LoVo (cell line): ENCODE results near the gene ANK3.

Source experiments
- DNase-seq: peaks from one replicate; pipeline ENCODE4 v3.0.0-alpha.2; 2016; ENCODE audit warnings: low spot score

ANK3 gene

DNA sequence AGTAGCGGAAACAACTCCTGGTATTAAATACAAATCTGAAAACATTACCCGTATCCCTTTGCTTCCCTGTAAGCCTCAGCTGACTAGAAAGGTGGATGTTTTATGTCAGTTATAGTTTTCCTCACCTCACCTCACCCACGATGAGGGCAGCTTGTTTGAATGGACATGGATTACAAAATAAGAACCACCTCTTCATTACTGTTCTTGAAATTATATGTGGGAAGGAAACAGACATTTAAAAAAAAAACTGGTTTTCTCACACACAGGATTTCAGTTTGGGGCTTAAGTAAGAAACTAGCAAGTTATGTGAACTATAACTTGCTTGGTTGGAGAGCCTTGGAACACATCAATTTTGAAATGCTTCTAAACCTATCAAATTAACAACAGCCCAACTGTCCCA is 250.4 kb downstream of the ANK3 start:
- no peak for DNase-seq

DNA sequence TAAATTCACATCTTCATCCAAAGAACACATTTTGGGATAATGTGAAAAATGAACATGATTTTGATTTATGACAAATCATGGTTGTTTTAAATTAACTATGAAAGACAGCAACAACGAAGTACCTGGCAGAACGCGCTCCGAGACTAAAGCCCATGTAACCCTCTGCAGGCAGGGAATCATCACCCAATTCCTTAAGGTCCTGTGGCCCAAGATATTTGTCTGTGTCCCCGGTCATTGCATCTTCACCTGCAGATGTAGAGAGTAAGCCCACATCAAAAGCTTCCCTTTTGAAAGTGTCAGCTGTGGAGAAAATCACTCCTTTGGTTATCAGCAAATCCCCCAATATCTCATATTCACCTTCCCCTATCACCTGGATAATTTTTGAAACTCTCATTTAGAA is 250.8 kb downstream of the ANK3 start:
- DNase-seq: no peak

DNA sequence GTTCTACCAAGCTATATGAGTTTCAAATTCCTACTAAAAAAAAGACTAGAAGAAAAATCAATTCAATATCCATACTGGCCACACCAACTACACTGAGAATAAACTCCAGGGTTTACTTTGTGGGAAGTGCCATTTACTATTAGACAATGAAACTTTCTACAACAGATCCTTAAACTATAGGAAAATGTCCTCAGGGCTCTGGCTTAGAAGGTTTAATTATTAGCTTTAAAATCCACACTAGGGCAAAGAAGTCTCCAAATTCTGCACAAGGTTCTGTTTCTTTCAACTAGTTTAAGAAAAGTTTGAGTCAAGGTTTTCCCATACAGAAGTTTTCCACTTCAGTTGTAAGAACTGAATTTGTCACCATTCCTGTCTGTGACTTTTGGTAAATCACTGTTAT is 251.6 kb downstream of the ANK3 start:
- no peak for DNase-seq

DNA sequence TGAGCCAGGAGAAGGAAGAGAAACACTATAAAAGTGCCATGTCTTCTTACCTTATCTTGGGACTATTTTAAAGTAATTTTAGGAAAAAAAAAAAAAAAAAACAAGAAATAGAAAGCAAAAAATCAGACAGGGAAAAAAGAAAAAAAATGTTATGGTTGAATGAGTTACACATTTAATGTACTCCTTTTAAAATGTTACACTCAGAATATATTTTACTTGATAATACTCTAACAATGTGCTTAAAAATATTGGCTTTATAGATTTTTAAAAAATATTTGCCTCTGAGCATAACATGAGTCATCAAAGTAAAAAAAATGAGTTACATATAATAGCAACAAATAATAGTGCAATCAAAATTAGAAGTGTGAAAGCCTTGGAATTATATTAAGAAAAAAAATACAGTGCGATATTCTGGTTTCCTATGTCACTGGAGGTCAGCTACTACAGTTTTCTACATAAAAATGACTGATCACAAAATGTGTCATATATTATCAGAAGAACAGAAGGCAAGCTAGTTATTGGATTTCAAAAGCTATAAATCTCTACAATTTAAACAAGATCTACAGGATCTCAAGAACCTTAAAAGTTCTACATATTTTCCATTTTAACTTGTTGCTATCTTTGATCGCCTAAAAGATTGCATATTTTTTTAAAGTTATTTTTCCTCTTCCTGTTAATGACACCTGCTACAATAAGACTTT is 252.2 kb downstream of the ANK3 start:
- DNase-seq: no peak

DNA sequence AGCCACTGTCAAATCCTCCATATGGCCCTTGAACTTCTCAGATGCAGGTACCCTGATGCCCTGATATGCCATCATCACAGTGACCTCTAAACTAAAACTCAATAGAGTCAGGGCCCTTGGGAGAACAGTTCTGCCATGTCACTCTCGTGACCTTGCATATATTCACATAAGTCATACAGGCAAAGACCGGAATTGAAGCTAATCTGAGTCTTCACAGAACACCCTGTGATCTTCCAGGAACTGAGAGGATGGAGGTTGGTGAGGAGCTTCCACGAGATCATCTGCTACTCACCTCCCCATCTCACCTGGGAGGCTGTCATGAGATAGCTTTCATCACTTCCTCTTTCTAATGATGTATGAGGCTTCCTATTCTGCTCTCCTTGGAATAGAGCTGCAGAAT is 254.7 kb downstream of the ANK3 start:
- DNase-seq: no peak

DNA sequence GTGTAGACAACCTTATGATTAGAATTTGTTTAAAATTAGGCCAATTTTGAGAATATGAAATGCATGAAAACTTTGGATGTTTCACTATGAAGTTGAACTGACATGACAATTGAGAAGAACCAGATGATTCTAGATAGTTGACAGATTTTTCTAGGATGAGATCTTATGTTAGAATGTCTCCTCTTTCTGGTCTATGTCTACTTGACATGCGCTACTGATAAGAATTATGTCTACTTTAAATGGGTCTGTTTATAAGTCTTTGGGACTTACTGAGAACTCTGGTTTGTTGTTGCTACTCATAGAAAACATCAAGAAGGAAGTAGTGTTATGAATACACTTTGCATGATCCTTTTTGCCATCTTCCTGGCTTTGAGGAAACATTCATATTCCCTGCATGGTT is 255.1 kb downstream of the ANK3 start:
- DNase-seq: no peak

DNA sequence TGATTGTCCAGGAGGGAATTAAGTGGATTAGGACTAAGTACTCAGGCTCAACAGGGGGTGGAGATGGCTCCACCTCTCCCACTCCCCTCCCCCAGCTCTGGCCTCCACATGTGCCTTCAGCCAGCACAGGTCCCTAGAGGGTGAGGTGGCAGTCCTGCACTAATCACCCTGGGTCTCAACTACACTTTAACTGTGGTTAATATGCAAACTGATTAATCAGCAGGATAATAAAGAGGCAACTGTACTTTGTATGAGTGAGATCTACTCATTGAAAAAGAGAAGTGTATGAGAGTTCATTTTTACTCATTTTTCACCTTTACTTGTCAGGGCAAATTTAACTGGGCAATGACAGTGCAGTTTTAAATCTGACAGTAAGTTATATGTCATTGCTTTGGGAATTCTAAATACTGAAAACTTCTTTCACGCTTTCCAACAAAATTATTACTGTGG is 259.5 kb downstream of the ANK3 start:
- peak; percentile 9 for DNase-seq

DNA sequence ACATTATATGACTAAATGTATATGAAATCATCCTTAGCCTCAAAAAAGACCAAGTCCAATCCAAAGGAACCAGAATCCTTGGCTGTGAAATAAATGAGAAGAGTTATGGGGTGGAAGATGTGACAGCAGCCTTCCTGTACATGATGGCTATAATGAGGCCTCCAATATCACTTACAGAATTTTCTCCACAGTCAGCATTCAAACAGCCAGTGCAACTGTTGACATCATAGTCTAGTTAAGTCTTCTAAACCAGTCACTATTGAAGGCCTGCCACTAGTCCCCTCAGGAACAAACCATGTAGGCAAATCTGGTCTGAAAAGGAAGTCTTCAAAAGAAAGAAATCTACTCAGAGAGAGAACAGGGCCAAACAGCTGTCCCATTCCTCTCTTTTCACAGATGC is 263.8 kb downstream of the ANK3 start:
- DNase-seq: no peak

DNA sequence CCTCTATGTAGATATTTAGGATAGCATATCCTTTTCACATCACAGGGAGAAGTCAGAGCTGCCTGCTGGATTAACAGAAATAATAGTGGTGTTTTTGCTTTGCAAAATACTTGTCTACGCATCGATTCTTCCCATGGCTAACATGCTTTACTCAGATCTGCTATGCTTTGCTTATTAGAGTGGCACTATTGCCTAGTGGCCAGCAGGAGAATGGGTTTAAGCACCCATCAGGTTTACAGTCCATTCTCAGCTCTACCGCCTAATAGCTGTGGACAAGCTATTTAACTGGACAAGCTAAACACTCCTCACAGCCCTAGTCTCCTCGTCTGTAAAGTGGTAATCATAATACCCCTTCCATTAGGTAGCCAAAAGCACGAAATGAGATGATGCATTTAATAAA is 265.1 kb downstream of the ANK3 start:
- no peak for DNase-seq

DNA sequence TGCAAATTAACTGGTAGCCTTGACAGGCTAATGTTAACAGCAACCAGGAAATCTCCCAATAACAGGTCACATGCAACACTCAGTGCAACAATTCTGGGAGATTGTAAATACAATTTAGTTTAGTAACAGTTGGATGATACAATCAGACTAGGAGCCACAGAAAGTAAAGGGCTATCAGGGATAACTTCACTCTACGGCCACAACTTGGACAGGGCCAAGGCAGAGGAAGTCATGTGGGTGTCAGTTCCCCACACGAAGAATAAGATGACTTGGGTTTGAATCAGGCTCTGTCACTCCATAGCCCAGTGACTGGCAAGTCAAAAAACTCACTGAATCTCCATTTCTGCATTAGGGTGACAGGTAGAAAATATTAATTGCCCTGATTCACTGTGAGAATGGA is 266.0 kb downstream of the ANK3 start:
- no peak for DNase-seq

DNA sequence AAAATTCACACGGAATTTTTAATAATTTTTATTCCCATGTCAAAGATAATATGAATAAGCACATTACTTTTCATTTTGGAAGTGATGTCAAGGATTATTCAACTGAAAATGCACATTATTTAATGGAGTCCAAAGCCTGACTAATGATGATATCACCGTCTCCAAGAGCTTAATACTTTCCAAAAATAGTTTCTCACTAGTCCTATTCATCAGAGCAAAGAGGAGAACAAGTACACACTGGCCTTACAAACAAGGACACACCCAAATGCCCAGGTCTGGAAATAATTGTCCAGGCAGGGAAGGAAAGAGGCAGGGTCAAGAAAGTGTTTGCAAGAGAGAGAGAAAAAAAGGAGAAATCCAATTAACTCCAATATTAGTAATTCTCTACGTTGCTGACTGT is 266.5 kb downstream of the ANK3 start:
- no peak for DNase-seq

DNA sequence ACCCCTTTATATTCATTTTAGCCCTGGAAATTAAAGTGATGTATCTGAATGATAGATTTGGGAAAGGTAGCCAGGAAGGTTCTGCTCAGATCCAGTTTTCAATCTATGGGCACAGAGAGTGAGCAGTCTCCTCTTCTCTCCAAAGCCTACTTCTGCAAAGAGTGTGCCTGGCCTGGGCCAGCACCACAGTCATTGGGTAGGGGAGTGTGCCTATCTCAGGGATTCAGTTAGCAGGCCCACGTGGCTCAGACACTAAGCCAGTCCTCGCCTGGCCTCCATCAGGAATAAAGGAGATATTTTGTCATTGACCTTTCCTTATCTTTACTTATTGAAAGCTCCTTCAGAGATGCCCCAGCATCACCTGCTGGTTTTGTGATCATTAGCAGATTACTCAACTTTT is 267.5 kb downstream of the ANK3 start:
- DNase-seq: no peak

DNA sequence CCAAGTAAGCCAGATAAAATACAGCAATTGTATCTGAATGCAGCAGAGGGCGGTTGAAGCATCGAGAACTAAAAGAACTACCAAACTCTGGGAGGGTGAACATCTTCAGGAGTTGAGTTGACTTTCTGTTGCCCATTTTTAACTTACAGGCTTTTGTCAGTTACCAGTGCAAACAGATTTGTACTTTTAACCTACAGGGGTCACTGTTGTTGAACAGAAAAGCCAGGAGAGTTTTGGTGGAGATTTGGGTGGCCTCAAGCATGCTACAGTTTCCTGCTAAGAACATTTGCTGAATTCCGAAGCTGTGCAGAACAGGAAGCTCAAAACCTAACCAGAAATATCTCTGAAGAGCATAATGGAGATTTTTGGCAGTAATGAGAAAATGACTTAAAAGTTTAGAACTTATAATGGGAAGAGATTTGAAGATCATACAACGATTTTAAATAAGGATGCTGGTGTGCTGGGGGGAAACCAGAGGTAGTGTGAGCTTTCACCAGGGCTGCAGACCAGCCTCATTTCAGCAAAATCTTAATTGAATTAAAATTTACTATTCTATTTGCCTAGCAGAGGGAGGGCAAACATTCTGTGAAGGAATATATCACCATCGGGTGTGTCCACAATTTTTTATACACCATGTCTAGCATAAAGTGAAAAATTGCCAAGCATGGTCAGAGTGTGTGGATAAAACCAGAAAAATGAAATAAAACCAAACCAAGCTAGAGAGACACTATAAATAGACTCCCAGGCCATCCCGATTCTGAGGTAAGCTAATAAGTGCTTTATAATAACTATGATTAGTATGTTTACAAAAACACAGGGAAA is 274.7 kb downstream of the ANK3 start:
- peak; percentile 37 for DNase-seq

DNA sequence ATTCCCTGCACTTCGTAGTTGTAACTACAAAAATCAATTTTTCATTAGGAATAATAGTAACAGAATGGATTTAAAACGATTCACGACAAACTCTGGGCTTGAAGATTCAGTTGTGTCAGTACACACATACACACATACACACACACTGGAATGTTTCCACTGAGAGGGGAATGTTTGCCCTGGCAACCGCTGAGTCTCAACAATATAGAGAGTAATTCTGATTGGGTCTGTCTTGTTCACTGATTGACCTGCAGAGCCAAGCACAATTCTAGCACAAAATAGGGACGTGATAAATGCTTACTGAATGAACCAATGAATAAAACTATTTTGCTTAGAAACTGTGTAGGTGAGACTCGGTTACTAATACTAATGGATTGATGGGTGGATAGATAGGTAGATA is 278.9 kb downstream of the ANK3 start:
- DNase-seq: no peak

DNA sequence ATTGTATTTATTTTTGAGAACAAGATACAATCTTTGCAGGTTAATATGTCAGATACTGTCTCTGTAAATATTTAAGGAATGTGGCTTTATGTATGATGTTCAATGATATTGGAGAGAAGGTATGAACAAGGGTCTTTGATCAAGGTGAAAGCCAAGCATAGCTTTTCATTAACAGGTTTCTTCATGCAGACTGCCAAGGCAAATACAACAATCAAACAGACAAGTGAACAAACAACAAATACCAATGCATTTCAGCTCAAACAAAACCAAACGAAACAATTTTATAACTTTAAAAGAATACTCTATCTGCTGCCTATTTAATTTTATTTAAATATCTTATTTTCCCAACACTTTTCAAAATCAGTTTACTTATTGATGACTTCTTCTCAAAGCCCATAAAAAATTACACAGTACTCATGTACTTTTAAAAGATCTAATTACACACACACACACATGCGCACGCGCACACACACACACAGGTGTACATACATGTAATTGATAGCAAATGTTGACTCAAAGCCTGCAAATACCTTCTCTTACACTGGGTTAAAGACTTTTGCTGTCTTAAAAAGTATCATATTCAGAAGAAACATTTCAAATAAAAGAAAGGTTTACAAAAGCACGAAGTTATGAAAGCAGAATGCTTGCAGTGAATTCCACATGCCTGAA is 282.2 kb downstream of the ANK3 start:
- no peak for DNase-seq

DNA sequence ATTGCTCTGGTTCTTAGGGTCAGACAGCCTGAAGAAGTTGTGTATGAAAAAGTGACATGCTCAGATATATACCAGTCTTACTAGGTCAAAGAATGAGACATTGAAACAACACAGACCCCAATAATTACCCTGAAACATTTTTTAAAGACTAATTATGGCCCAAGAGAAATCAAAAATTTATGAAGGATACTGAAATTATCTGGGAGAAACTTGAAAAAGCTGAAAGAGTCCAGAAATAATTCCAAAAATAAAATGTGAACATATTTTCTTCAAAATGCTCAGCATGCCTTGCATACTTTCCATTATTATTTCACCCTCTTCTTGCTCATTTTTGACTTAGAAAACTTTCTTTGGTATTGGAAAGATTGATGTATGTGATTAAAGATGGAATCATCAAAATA is 284.4 kb downstream of the ANK3 start:
- no peak for DNase-seq

DNA sequence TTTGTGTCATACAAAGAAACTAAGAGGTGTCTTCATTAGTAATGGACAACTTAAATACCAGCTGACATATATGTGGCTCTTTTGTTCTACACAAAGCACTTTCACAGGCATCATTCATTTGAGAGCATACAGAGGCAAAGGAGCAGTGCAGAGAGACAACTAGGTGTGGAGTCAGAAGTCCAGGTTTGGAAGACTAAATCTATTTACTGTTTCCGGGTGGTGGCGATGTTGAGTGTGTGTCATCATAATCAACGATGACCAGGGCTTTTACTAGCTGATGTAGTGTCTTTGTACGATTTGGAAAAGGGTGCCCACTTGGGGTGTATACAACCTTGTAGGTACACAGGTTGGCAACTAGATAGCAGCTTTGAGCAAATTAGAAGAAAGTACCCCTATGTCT is 287.9 kb downstream of the ANK3 start:
- DNase-seq: no peak

DNA sequence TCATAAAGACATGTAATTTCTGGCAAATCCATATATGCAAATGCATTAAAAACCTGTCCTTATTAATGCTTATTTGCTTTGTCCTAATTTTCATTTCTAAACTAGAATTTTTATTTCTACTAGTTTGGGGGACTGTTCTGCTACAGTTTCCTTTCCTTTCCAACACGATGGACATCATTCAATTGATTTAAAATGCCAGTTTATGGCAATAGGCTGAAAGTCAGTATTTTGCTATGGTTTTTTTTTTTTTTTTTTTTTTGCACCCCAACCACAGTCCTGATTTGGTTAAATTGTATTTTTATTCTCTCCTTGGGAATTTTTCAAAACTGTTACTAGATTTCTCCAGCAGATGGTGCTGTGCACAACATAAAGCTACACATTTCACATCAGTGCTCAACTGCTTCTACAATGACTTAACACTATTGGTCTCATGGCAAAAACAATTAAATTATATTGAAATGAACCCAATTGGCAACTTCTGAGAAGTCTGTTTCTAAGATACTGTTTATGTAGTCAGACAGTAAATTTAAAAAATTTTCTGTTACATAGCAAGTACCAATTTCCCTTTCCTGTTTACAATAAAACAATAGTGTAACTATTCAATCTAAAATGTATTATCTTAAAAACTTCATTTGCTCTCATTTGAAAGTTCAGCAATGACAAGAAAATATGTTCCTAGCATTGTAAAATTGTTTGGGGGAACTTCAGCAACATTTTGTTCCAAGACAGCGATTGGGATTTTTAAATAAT is 289.5 kb downstream of the ANK3 start:
- peak; percentile 52 for DNase-seq

DNA sequence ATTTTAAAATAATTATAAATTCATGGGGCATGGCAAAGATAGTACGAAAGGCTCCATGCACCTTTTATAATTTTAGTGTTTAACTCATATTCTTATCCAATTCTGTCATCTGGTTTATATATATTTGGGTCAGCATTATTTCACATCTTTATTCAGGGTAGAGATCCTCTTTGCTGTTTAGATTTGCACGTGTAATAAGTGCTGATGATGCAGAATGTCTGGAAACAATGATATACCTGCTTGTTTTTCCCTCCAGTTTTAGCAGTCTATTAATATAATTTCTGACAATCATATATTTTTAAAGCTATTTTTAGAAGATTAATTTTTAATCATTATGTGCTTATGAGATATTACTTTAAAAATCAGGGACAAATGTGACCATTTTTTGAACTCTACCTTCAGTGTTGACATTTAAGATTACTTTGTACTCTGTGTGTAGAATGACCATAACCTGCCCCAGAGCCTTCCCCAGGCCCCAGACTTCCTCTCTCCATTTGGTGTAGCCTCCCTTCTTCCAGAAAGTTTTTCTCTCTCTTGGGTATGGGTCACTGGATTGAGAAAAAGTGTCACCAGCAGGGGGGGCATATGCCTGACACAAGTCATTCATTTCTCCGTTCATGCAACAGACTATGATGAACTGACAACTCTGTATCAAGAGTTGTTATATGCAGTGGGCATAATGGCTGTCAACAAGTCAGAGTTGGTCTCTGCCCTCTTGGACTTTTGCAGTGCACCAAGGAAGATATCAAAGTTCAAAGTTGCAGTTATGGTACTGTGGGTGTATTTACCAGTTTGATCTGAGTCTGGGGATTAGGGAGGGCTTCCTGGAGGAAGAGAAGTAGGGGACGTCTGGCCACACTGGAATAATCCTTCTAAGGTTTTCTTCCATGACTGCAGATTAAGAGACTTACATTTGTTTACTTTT is 290.7 kb downstream of the ANK3 start:
- DNase-seq: no peak

DNA sequence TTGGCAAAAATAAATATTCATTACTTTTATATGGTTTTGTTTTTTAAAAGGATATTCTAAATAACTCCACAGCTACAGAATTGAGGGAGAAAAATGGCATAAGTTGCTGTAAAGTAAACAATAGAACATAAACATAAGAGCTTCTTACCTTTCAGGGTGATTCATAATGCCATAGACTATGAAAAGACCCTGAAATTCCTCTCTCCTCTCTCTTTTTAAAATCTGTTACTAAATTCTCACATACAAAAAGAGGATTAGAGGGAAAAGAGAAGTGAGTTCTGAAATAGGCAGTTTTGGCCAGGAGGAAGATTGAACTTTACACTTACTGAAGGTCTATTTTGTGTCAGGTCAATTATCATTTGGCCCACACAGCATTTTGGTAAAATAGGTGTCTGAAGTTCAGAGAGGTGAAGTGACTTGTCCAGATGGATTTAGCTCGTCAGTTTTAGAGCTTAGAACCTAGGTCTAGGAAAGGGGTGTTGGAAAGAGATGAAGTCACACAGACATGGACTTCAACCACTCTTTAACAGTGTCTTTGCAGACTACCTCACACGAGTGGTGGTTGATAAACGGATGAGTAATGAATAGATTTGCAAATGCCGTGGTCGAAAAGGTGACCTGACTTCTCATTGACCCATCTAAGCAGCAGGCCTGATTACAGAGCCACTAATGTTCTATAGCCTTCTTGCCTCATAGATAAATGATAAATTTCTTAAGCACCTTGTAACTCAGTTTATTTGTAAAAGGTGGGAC is 292.7 kb downstream of the ANK3 start:
- no peak for DNase-seq

DNA sequence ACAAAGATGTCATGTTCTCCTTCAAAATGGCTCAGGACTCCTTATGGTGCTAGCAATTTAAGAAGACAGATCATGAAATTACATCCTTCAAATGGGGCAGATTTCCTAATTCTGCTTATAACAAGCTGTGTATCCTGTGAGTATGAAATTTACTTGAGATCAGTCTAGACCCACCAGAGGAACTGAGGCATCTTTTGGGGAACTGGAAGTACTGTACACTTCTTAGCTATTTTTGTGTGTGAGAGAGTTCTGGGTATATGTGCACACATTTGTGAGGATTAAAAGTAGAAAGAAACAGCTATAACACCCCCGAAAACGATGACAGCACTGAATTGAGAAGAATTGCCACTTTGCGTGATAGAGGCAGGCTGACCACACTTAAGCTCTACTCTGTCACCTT is 296.4 kb downstream of the ANK3 start:
- no peak for DNase-seq
